UCSD-AML1 (cell line): Measurements from ENCODE around the gene ARHGEF2.
"Not testable (repeated sequence)": the region's sequence is repeated elsewhere in the genome, so short reads cannot be mapped to it uniquely, and the experiment has no call there.

Experiments
- DNase-seq: peaks from one replicate; lab custom pipeline; 2025; ENCODE audit not compliant: unreplicated experiment; lab: John Stamatoyannopoulos, UW

Gene ARHGEF2

GRCh38 chr1:155993595-155993994 lies 15.2 kb upstream of the ARHGEF2 start:
- no peak for DNase-seq

DNA sequence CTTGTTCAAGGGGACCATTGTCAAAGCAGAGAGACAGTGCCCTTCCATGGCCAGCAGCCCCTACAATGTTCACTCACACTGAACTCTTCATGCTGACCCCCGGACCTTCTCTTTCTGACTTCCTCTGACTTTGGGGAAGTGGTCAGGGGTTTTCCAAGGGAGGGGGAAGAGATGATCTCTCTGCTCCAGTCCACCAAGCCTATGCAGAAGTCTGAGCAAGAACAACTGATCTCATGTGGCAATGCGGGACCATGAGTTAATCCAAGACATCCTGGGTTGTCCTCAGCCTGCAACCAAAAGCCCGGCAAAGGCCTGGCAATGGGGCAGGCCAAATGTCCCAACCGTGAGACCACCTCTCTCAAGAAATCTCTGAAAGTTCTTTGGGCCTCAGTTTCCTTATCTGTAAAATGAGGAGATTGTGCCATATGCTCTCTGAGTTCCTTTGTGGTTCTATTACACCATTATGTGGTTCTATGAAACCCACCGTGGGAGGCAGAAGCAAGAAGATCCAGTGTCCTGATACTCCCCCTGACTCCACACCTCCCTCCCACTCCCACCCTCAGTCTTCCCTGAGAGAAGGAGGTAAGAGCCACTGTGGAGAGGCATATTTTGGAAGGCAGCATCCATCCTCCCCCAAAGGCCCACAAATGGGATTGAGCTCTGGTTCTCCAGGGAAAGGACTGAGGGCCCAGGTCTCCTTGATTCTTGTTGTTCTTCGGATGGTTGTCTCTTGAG lies 11.8 kb upstream of the ARHGEF2 start:
- DNase-seq = peak; percentile 61

GRCh38 chr1:155989242-155990004 lies 11.1 kb upstream of the ARHGEF2 start:
- peak; percentile 81 for DNase-seq

GRCh38 chr1:155984903-155985645 lies 6.7 kb upstream of the ARHGEF2 start:
- not testable (repeated sequence) for DNase-seq

GRCh38 chr1:155984341-155984740 lies 6.0 kb upstream of the ARHGEF2 start:
- no peak for DNase-seq

GRCh38 chr1:155983191-155984024 lies 5.1 kb upstream of the ARHGEF2 start:
- peak; percentile 54 for DNase-seq

GRCh38 chr1:155982106-155982505 lies 3.8 kb upstream of the ARHGEF2 start:
- no peak for DNase-seq

DNA sequence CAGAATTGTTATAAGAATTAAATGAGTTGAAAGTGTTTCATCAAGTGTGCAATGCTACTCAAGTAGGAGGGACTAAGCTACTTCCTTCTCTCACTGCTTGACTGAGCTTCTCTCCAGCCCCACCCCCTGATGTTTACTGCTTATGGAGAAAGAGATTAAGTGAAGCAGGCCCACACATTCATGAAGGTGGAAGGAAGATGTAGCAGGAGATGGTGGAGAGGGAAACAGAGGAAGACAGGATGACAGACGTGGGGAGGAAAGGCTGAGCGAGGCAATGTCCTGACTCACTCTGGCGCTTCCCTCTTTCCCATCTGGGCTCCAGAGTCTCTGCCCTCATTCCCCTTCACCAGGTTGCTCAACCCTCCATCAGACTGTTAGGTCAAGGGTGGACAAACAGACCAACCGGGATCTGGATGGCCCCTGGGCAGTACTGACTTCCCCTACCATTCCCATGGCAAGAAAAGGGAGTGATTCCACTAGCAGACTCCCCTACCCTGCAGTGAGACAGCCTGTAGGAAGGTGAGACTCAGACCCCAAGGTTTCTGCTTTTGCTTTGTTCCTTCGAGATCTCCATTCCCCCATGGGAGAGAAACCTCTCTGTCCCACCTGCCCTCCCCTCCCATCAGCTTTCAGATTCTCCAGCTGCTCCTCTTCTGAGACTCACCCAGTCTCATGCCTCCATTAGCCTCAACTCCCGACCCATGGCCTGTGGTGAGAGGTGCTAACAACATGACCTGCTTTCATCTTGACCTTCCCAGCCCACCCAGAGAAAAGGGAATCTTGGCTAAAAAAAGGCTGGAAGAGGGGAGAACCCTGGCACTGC lies 3.1 kb upstream of the ARHGEF2 start:
- peak; percentile 31 for DNase-seq

- peak; percentile 47 for DNase-seq
These were observed 1.4 kb upstream of the ARHGEF2 start for GRCh38 chr1:155979597-155980343.

DNA sequence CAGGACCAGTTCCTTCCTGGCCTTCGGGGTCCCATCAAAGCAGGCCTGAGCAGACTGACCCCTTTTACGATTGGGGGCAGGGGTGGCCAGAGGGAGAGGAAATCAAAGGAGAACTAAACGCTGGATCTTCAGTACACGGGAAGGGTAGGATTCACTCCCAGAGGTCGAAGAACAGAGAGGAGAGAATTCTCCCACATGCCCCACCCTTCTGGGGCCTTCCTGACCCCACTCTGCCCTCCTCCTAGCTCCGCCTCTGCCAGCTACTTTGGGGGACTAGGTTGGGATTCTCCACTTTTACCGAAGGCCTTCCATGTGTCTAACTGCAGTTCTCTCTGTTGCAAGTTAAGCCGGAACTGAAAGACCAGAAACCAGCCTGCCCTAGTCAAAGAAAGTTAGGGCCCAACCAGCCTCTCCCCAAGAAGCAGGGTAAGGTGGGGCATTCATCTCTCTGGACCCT lies 654 bp upstream of the ARHGEF2 start:
- DNase-seq = peak; percentile 68

GRCh38 chr1:155977690-155978324 lies 540 bp downstream of the ARHGEF2 start:
- peak; percentile 41 for DNase-seq

- no peak for DNase-seq
These were observed 1.2 kb downstream of the ARHGEF2 start for GRCh38 chr1:155976913-155977689.

GRCh38 chr1:155976062-155976912 lies 2.1 kb downstream of the ARHGEF2 start:
- peak; percentile 84 for DNase-seq

DNA sequence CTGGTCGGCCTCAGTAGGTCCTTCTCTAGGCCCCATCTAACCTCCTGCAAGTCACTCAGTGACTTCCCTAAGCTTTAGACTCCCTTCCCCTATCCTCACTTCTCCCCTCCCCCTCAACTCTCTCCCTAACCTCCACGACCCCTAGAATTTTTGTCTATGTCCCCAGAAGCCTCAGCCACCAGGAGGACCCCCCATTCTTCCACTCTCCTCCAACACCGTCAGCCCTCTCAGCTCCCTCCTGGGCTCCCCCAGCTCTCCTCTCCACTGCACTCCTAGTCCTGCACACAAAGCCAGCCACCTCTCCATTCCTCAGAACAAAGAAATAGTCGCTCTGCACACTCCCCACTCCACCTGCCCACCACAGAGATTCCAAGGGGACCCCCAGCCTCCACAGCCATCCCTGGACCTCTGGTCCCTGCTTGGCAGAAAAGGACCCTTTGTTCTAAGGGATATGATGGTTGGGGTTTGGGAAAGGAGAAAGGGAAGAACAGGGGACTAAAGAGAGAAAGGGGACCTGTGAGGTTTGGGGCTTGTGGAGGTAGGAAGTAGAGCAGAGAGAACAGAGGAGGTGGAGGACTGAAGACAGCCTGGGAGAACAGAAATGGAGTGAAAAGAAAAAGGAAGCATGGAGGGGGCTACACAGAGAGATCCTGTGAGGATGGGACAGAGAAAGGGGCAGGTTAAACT lies 2.8 kb downstream of the ARHGEF2 start:
- DNase-seq = no peak

- no peak for DNase-seq
These were observed 3.9 kb downstream of the ARHGEF2 start for GRCh38 chr1:155974208-155975115.
